WTC11 (cell line): ENCODE data around the gene TNRC6A. TPM values are rescaled to one million over a fixed set of nuclear protein-coding genes. Genes with fewer than 3 reads are reported as not detected.

ENCODE experiments used
- ATAC-seq: fragments of 200-7000 bp; cut with Tn5 transposase; 2 replicates; pipeline ENCODE4 v1.10.0; 2021; ENCODE audit warnings: mild to moderate bottlenecking, moderate library complexity
- CTCF ChIA-PET: fragments of 300-600 bp; sonication (Branson Sonifier 250); formaldehyde crosslinking; loops from one replicate; lab custom pipeline; 2021; ENCODE audit warnings: antibody characterized with exemption; lab: Charles Lee
- POLR2A ChIA-PET: fragments of 350-600 bp; sonication (Branson Sonifier 250); formaldehyde crosslinking; loops from one replicate; lab custom pipeline; 2021; ENCODE audit warnings: antibody characterized with exemption; lab: Charles Lee
- DNase-seq: peaks from one replicate; pipeline ENCODE4 v3.0.0; 2021; ENCODE audit warnings: low spot score
- H3K27ac Mint-ChIP-seq: 2 replicates; pipeline ENCODE4 v1.8.0; 2021; ENCODE audit warnings: mixed read lengths
- H3K27me3 Mint-ChIP-seq: 2 replicates; pipeline ENCODE4 v1.8.0; 2021; ENCODE audit warnings: low read depth, mild to moderate bottlenecking, moderate library complexity, mixed read lengths
- H3K36me3 Mint-ChIP-seq: 2 replicates; pipeline ENCODE4 v1.8.0; 2021; ENCODE audit warnings: mixed read lengths
- H3K4me1 Mint-ChIP-seq: 2 replicates; pipeline ENCODE4 v1.8.0; 2022; ENCODE audit warnings: mixed read lengths
- H3K4me3 Mint-ChIP-seq: 2 replicates; pipeline ENCODE4 v1.8.0; 2021; ENCODE audit warnings: mild to moderate bottlenecking, moderate library complexity, mixed read lengths
- H3K9me3 Mint-ChIP-seq: 2 replicates; pipeline ENCODE4 v1.8.0; 2021; ENCODE audit warnings: mixed read lengths
- ESRRA ChIP-seq: sonication (generic); formaldehyde crosslinking; IDR thresholded peaks from 2 replicates; pipeline ENCODE4 v1.8.1; 2022; ENCODE audit warnings: mild to moderate bottlenecking, missing genetic modification reagents, borderline replicate concordance
- GABPB1 ChIP-seq: sonication (generic); formaldehyde crosslinking; IDR thresholded peaks from 2 replicates; pipeline ENCODE4 v1.8.1; 2023; ENCODE audit warnings: mild to moderate bottlenecking, missing genetic modification reagents
- JAZF1 ChIP-seq: fragments of 250-450 bp; sonication (Bioruptor Pico); IDR thresholded peaks from 2 replicates; pipeline ENCODE4 v1.9.0; 2021; ENCODE audit warnings: moderate library complexity, mild to moderate bottlenecking, inconsistent platforms
- KAT7 ChIP-seq: sonication (generic); formaldehyde crosslinking; IDR thresholded peaks from 2 replicates; pipeline ENCODE4 v1.8.1; 2023; ENCODE audit warnings: missing genetic modification reagents, mild to moderate bottlenecking, borderline replicate concordance
- MXD4 ChIP-seq: fragments of 250-450 bp; sonication (Bioruptor Pico); IDR thresholded peaks from 2 replicates; pipeline ENCODE4 v1.8.0; 2021; ENCODE audit warnings: mild to moderate bottlenecking, moderate library complexity, borderline replicate concordance
- NFATC4 ChIP-seq: fragments of 250-450 bp; sonication (Bioruptor Pico); IDR thresholded peaks from 2 replicates; pipeline ENCODE4 v1.9.0; 2021; ENCODE audit warnings: mild to moderate bottlenecking
- NFYB ChIP-seq: sonication (generic); formaldehyde crosslinking; conservative IDR thresholded peaks from 2 replicates; pipeline ENCODE4 v1.8.0; 2022; ENCODE audit warnings: low read depth, missing genetic modification reagents
- NR2C2 ChIP-seq: sonication (generic); formaldehyde crosslinking; IDR thresholded peaks from 2 replicates; pipeline ENCODE4 v1.8.0; 2022; ENCODE audit warnings: mild to moderate bottlenecking, missing genetic modification reagents
- SMAD3 ChIP-seq: sonication (generic); formaldehyde crosslinking; IDR thresholded peaks from 2 replicates; pipeline ENCODE4 v1.8.0; 2022; ENCODE audit warnings: missing genetic modification reagents, mild to moderate bottlenecking, borderline replicate concordance
- SOX15 ChIP-seq: fragments of 250-450 bp; sonication (Bioruptor Pico); IDR thresholded peaks from 2 replicates; pipeline ENCODE4 v1.9.0; 2021; ENCODE audit warnings: mild to moderate bottlenecking
- TEAD1 ChIP-seq: sonication (generic); formaldehyde crosslinking; IDR thresholded peaks from 2 replicates; pipeline ENCODE4 v1.8.0; 2022; ENCODE audit warnings: mild to moderate bottlenecking, missing genetic modification reagents
- USF2 ChIP-seq: sonication (generic); formaldehyde crosslinking; IDR thresholded peaks from 2 replicates; pipeline ENCODE4 v1.8.1; 2023; ENCODE audit warnings: mild to moderate bottlenecking, missing genetic modification reagents, moderate library complexity
- ZBTB43 ChIP-seq: sonication (generic); formaldehyde crosslinking; IDR thresholded peaks from 2 replicates; pipeline ENCODE4 v1.8.1; 2023; ENCODE audit warnings: mild to moderate bottlenecking, missing genetic modification reagents
- ZNF396 ChIP-seq: fragments of 250-450 bp; sonication (Bioruptor Pico); IDR thresholded peaks from 2 replicates; pipeline ENCODE4 v1.8.0; 2021; ENCODE audit warnings: mild to moderate bottlenecking, moderate library complexity, borderline replicate concordance
- ZSCAN18 ChIP-seq: fragments of 250-450 bp; sonication (Bioruptor Pico); IDR thresholded peaks from 2 replicates; pipeline ENCODE4 v2.1.2; 2022; ENCODE audit warnings: mild to moderate bottlenecking, moderate library complexity
- total RNA-seq: library from RNA; stranded (reverse); gene quantifications from 3 replicates; pipeline ENCODE4 v1.2.3, GENCODE V29; 2021
- TF ChIP-seq, protein P1 (sequence below): fragments of 250-450 bp; sonication (Bioruptor Pico); conservative IDR thresholded peaks from 2 replicates; pipeline ENCODE4 v1.9.0; 2021; ENCODE audit warnings: mild to moderate bottlenecking
- TF ChIP-seq, protein P2 (sequence below): sonication (generic); formaldehyde crosslinking; IDR thresholded peaks from 2 replicates; pipeline ENCODE4 v1.8.1; 2023; ENCODE audit warnings: mild to moderate bottlenecking, missing genetic modification reagents, borderline replicate concordance
- TF ChIP-seq, protein P3 (sequence below): sonication (generic); formaldehyde crosslinking; IDR thresholded peaks from 2 replicates; pipeline ENCODE4 v1.8.1; 2023; ENCODE audit warnings: mild to moderate bottlenecking, moderate library complexity, missing genetic modification reagents
- TF ChIP-seq, protein P4 (sequence below): sonication (generic); formaldehyde crosslinking; IDR thresholded peaks from 2 replicates; pipeline ENCODE4 v1.8.0; 2023; ENCODE audit warnings: mild to moderate bottlenecking, missing genetic modification reagents

The TNRC6A gene
- total RNA-seq, 1 experiment from 2014 or later, result 86.3 TPM

- TF ChIP-seq, protein P1, sequence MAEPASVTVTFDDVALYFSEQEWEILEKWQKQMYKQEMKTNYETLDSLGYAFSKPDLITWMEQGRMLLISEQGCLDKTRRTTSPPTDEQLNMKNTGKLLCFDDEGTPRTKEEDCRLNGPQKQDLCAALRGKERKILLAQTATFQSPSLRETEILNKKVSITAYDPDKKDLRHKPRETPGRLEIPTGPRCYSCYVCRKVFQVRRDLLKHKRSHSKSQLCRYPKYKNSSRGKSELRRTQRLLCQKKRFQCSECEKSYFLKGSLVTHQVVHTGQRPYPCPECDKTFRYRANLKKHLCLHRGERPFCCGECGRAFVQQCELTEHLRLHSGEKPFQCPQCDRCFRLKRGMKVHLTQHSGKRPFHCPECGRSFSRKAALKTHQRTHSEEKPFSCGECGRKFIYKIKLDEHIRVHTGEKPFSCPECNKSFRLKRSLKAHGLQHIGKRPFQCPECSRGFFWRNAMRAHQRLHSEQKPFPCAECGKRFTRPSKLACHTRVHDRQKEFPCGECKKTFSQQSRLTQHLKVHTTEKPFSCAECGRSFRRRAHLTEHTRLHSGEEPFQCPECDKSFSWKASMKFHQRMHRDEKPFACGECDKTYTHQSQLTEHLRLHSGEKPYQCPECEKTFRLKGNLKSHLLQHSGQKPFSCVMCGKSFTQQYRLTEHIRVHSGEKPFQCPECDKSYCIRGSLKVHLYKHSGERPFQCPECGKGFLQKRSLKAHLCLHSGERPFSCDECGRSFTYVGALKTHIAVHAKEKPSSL (CRISPR knock-in tag), result no peak
- TF ChIP-seq, protein P2, sequence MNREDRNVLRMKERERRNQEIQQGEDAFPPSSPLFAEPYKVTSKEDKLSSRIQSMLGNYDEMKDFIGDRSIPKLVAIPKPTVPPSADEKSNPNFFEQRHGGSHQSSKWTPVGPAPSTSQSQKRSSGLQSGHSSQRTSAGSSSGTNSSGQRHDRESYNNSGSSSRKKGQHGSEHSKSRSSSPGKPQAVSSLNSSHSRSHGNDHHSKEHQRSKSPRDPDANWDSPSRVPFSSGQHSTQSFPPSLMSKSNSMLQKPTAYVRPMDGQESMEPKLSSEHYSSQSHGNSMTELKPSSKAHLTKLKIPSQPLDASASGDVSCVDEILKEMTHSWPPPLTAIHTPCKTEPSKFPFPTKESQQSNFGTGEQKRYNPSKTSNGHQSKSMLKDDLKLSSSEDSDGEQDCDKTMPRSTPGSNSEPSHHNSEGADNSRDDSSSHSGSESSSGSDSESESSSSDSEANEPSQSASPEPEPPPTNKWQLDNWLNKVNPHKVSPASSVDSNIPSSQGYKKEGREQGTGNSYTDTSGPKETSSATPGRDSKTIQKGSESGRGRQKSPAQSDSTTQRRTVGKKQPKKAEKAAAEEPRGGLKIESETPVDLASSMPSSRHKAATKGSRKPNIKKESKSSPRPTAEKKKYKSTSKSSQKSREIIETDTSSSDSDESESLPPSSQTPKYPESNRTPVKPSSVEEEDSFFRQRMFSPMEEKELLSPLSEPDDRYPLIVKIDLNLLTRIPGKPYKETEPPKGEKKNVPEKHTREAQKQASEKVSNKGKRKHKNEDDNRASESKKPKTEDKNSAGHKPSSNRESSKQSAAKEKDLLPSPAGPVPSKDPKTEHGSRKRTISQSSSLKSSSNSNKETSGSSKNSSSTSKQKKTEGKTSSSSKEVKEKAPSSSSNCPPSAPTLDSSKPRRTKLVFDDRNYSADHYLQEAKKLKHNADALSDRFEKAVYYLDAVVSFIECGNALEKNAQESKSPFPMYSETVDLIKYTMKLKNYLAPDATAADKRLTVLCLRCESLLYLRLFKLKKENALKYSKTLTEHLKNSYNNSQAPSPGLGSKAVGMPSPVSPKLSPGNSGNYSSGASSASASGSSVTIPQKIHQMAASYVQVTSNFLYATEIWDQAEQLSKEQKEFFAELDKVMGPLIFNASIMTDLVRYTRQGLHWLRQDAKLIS (CRISPR knock-in tag), result no peak
Observed at GRCh38 chr16:24764916-24765315, 35.5 kb downstream of the TNRC6A start (continued).

GRCh38 chr16:24766057-24766456 is 36.6 kb downstream of the TNRC6A start:
- Mint-ChIP-seq H3K27me3 (no peaks in the 10 kb centered on the region), H3K27ac (no peak overlapping the region), H3K9me3 (no peaks in the 10 kb centered on the region), H3K4me3 (no peak overlapping the region), H3K36me3 (peaks cover 30% of the 10 kb centered on the region), H3K4me1 (peaks cover 30% of the 10 kb centered on the region)
- no peak for ATAC-seq
- POLR2A ChIA-PET, result no interaction called here
- DNase-seq, result no peak
- no peak for TF ChIP-seq NFATC4 (CRISPR knock-in tag)
- TF ChIP-seq, protein P3, sequence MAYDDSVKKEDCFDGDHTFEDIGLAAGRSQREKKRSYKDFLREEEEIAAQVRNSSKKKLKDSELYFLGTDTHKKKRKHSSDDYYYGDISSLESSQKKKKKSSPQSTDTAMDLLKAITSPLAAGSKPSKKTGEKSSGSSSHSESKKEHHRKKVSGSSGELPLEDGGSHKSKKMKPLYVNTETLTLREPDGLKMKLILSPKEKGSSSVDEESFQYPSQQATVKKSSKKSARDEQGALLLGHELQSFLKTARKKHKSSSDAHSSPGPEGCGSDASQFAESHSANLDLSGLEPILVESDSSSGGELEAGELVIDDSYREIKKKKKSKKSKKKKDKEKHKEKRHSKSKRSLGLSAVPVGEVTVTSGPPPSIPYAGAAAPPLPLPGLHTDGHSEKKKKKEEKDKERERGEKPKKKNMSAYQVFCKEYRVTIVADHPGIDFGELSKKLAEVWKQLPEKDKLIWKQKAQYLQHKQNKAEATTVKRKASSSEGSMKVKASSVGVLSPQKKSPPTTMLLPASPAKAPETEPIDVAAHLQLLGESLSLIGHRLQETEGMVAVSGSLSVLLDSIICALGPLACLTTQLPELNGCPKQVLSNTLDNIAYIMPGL (CRISPR knock-in tag), result no peak
- TF ChIP-seq TEAD1 (CRISPR knock-in tag), result no peak
- TF ChIP-seq ZSCAN18 (CRISPR knock-in tag), result no peak
- TF ChIP-seq ESRRA, result no peak
- TF ChIP-seq, protein P4, sequence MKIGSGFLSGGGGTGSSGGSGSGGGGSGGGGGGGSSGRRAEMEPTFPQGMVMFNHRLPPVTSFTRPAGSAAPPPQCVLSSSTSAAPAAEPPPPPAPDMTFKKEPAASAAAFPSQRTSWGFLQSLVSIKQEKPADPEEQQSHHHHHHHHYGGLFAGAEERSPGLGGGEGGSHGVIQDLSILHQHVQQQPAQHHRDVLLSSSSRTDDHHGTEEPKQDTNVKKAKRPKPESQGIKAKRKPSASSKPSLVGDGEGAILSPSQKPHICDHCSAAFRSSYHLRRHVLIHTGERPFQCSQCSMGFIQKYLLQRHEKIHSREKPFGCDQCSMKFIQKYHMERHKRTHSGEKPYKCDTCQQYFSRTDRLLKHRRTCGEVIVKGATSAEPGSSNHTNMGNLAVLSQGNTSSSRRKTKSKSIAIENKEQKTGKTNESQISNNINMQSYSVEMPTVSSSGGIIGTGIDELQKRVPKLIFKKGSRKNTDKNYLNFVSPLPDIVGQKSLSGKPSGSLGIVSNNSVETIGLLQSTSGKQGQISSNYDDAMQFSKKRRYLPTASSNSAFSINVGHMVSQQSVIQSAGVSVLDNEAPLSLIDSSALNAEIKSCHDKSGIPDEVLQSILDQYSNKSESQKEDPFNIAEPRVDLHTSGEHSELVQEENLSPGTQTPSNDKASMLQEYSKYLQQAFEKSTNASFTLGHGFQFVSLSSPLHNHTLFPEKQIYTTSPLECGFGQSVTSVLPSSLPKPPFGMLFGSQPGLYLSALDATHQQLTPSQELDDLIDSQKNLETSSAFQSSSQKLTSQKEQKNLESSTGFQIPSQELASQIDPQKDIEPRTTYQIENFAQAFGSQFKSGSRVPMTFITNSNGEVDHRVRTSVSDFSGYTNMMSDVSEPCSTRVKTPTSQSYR (CRISPR knock-in tag), result no peak
- TF ChIP-seq JAZF1 (CRISPR knock-in tag), result no peak
- CTCF ChIA-PET, result no interaction called here

DNA sequence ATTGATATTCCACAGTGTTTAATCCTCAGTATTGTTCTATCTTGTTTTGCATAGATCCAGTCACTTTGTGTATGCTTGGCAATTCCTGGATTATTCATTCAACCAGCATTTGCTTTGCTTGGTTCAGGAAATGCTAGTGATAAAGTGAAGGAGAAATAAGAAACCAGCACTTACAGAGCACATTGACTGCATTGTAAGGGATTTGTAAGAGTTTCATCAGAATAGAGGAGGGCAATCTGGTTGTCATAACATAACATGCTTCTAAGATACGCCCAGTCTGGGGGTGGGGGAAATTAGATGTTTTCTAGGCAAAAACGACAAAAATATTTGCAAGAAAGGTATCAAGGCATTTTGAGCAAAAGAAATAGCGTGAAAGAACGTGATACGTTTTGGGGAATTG is 40.4 kb downstream of the TNRC6A start:
- ATAC-seq (0 out of 2 replicates have a peak, but pooled peaks have one; percentile 22), DNase-seq (no peak)
- no peaks in the 10 kb centered on the region for H3K27me3 Mint-ChIP-seq
- peaks cover 30% of the 10 kb centered on the region for H3K4me1 Mint-ChIP-seq
- H3K9me3 Mint-ChIP-seq, result no peaks in the 10 kb centered on the region
- peaks cover 29% of the 10 kb centered on the region for H3K36me3 Mint-ChIP-seq
- ChIA-PET CTCF (no interaction called here), POLR2A (no interaction called here)
- peak overlapping the region; percentile 63 for H3K27ac Mint-ChIP-seq
- no peak overlapping the region for H3K4me3 Mint-ChIP-seq
- TF ChIP-seq NR2C2 (CRISPR knock-in tag), result no peak
- TF ChIP-seq ZNF396 (CRISPR knock-in tag), result no peak
- no peak for TF ChIP-seq KAT7 (CRISPR knock-in tag)
- TF ChIP-seq SMAD3 (CRISPR knock-in tag), result no peak
- TF ChIP-seq MXD4 (CRISPR knock-in tag), result no peak
- TF ChIP-seq SOX15 (CRISPR knock-in tag), result no peak
- no peak for TF ChIP-seq USF2 (CRISPR knock-in tag)
- no peak for TF ChIP-seq ZBTB43 (CRISPR knock-in tag)
- TF ChIP-seq GABPB1 (CRISPR knock-in tag), result no peak
- TF ChIP-seq NFYB (CRISPR knock-in tag), result no peak
